ENCODE results near the gene LRRC52.

LRRC52 gene

GRCh38 chr1:165539908-165540307 lies 3.9 kb upstream of the LRRC52 start:
- TF ChIP-seq SIN3A (IDR thresholded peaks at IDR 0.05; ENCODE audit: borderline replicate concordance, insufficient read depth, low read length) (no peak), REST (IDR thresholded peaks at IDR 0.05; ENCODE audit: insufficient read depth in 1 of 2, low read depth in 2 of 2, low read length in 2 of 2) (no peak), FOXP2 (optimal IDR thresholded peaks at IDR 0.05; ENCODE audit: borderline replicate concordance, extremely low read depth, extremely low read length, insufficient read depth) (no peak), POLR2AphosphoS5 (IDR thresholded peaks at IDR 0.05; ENCODE audit: low read depth, low read length) (no peak), TAF1 (IDR thresholded peaks at IDR 0.05; ENCODE audit: borderline replicate concordance, insufficient read depth, low read length) (no peak)

GRCh38 chr1:165542015-165542631 lies 1.7 kb upstream of the LRRC52 start:
- TF ChIP-seq REST (IDR thresholded peaks at IDR 0.05; ENCODE audit: insufficient read depth in 1 of 2, low read depth in 2 of 2, low read length in 2 of 2): no peak
- TF ChIP-seq TAF1 (IDR thresholded peaks at IDR 0.05; ENCODE audit: borderline replicate concordance, insufficient read depth, low read length): no peak
- no peak for TF ChIP-seq POLR2AphosphoS5 (IDR thresholded peaks at IDR 0.05; ENCODE audit: low read depth, low read length)
- no peak for TF ChIP-seq FOXP2 (optimal IDR thresholded peaks at IDR 0.05; ENCODE audit: borderline replicate concordance, extremely low read depth, extremely low read length, insufficient read depth)
- TF ChIP-seq SIN3A (IDR thresholded peaks at IDR 0.05; ENCODE audit: borderline replicate concordance, insufficient read depth, low read length): no peak

- TF ChIP-seq TAF1 (IDR thresholded peaks at IDR 0.05; ENCODE audit: borderline replicate concordance, insufficient read depth, low read length) (no peak), FOXP2 (optimal IDR thresholded peaks at IDR 0.05; ENCODE audit: borderline replicate concordance, extremely low read depth, extremely low read length, insufficient read depth) (no peak), POLR2AphosphoS5 (IDR thresholded peaks at IDR 0.05; ENCODE audit: low read depth, low read length) (no peak), SIN3A (IDR thresholded peaks at IDR 0.05; ENCODE audit: borderline replicate concordance, insufficient read depth, low read length) (no peak), REST (IDR thresholded peaks at IDR 0.05; ENCODE audit: insufficient read depth in 1 of 2, low read depth in 2 of 2, low read length in 2 of 2) (no peak)
Measured at GRCh38 chr1:165542647-165543046, 1.2 kb upstream of the LRRC52 start.

GRCh38 chr1:165544996-165545395 lies 1.2 kb downstream of the LRRC52 start:
- no peak for TF ChIP-seq FOXP2 (optimal IDR thresholded peaks at IDR 0.05; ENCODE audit: borderline replicate concordance, extremely low read depth, extremely low read length, insufficient read depth)
- no peak for TF ChIP-seq TAF1 (IDR thresholded peaks at IDR 0.05; ENCODE audit: borderline replicate concordance, insufficient read depth, low read length)
- TF ChIP-seq SIN3A (IDR thresholded peaks at IDR 0.05; ENCODE audit: borderline replicate concordance, insufficient read depth, low read length): no peak
- no peak for TF ChIP-seq POLR2AphosphoS5 (IDR thresholded peaks at IDR 0.05; ENCODE audit: low read depth, low read length)
- TF ChIP-seq REST (IDR thresholded peaks at IDR 0.05; ENCODE audit: insufficient read depth in 1 of 2, low read depth in 2 of 2, low read length in 2 of 2): no peak
